Measurements from ENCODE around the gene DUSP15. TPM values are rescaled to one million over a fixed set of nuclear protein-coding genes. Genes with fewer than 3 reads are reported as not detected.

The DUSP15 gene
- total RNA-seq, 1 donor from 2014 or later = 0.80 TPM

DNA sequence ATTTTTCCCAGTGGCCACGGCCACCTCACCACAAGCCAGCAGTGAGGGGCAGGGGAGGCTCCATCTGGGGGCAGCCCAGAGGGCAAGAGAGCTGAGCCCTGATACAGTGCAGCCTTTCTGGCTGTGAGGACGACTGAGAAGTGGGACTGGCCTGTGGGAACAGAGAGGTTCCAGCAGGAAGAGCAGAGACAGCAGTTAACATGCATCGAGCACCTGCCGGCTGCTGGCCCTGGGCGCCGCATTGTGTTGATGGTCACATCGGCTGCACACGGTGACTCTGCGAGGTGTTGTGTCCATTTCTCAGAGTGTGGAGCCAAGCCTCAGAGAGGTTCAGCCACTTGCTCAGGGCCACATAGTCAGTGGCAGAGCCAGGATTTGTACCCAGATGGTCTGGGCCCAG, 34.8 kb downstream of the DUSP15 start:
- no peaks in the 10 kb centered on the region for H3K36me3 ChIP-seq
- H3K27ac ChIP-seq = no peak overlapping the region
- TF ChIP-seq, protein P1, sequence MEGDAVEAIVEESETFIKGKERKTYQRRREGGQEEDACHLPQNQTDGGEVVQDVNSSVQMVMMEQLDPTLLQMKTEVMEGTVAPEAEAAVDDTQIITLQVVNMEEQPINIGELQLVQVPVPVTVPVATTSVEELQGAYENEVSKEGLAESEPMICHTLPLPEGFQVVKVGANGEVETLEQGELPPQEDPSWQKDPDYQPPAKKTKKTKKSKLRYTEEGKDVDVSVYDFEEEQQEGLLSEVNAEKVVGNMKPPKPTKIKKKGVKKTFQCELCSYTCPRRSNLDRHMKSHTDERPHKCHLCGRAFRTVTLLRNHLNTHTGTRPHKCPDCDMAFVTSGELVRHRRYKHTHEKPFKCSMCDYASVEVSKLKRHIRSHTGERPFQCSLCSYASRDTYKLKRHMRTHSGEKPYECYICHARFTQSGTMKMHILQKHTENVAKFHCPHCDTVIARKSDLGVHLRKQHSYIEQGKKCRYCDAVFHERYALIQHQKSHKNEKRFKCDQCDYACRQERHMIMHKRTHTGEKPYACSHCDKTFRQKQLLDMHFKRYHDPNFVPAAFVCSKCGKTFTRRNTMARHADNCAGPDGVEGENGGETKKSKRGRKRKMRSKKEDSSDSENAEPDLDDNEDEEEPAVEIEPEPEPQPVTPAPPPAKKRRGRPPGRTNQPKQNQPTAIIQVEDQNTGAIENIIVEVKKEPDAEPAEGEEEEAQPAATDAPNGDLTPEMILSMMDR (IDR thresholded peaks at IDR 0.05) = no peak
- ATAC-seq (no peak), DNase-seq (no peak)
- H3K27me3 ChIP-seq (ENCODE audit: low read depth) = peaks cover 4% of the 10 kb centered on the region
- H3K4me3 ChIP-seq = no peak overlapping the region
- H3K4me1 ChIP-seq = peaks cover 39% of the 10 kb centered on the region
- intact Hi-C loops (cut with DNase I) = no loop called here
- no peaks in the 10 kb centered on the region for H3K9me3 ChIP-seq

DNA sequence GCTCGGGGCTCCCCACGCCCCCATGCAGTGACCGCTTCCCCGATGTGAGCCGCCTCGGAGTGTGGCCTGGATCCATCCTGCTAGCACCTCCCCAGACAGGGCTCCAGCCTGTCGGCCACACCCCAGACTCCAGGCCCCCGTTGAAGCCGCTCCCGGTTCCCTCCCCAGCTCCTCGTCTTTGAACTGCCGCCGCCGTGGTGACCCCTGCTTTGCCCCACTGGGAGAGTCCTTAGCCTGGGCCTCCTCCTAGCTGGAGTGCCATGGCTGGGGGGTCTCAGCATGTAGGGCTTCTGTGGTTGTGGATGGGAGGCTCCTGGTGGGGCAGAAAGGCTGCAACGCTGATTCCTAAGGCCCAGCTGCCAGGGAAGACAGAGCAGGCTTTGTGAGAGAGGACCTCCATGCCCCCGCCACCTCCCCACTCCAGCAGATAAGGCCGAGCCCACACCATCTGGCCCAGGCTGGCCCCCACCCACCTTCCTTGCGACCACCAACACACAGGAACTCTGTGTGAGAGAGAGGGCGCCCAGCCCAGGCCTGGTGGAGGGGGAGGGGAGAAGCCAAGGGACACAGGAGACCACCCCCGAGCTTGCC, 36.3 kb downstream of the DUSP15 start:
- intact Hi-C loops (cut with DNase I) = no loop called here
- no peak for DNase-seq
- peaks cover 39% of the 10 kb centered on the region for H3K4me1 ChIP-seq
- no peak overlapping the region for H3K27ac ChIP-seq
- TF ChIP-seq, protein P1 (IDR thresholded peaks at IDR 0.05) = no peak
- ATAC-seq = no peak
- H3K9me3 ChIP-seq = no peaks in the 10 kb centered on the region
- H3K27me3 ChIP-seq (ENCODE audit: low read depth) = peaks cover 4% of the 10 kb centered on the region
- no peak overlapping the region for H3K4me3 ChIP-seq
- H3K36me3 ChIP-seq = no peaks in the 10 kb centered on the region

DNA sequence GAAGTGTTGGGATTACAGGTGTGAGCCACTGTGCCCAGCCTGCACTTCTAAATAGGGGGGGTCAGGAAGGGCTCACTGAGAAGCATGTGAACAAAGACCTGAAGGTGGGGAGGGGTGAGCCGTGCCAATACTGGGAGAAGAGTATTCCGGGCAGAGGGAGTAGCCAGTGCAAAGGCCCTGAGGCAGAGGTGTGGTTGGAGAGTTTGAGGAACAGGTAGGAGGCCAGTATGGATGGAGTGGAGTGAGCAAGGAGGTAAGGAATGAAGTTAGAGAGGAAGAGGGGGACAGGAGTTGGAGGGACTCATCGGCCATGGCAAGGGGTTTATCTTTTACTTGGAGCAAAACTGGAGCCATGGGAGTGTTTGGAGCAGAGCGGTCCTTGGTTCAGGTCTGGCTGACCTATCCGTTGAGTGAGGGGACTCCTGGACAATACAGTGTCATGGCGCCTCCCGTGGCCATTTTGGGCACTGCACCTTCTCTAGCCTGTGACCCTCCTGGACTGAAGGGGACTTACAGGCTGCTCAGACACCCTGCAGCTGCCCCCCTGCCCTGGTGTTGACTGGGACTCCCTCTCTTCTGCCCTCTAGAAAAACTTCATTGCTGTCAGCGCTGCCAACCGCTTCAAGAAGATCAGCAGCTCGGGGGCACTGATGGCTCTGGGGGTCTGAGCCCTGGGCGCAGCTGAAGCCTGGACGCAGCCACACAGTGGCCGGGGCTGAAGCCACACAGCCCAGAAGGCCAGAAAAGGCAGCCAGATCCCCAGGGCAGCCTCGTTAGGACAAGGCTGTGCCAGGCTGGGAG, 37.0 kb downstream of the DUSP15 start:
- Histone ChIP-seq H3K36me3 (no peaks in the 10 kb centered on the region), H3K4me1 (peaks cover 37% of the 10 kb centered on the region), H3K27ac (no peak overlapping the region), H3K27me3 (ENCODE audit: low read depth) (peaks cover 4% of the 10 kb centered on the region), H3K4me3 (no peak overlapping the region), H3K9me3 (no peaks in the 10 kb centered on the region)
- intact Hi-C loops (cut with DNase I) = no loop called here
- DNase-seq = peak; percentile 74
- TF ChIP-seq, protein P1 (IDR thresholded peaks at IDR 0.05) = peak; percentile 80
- ATAC-seq = peak; percentile 45 to 49

DNA sequence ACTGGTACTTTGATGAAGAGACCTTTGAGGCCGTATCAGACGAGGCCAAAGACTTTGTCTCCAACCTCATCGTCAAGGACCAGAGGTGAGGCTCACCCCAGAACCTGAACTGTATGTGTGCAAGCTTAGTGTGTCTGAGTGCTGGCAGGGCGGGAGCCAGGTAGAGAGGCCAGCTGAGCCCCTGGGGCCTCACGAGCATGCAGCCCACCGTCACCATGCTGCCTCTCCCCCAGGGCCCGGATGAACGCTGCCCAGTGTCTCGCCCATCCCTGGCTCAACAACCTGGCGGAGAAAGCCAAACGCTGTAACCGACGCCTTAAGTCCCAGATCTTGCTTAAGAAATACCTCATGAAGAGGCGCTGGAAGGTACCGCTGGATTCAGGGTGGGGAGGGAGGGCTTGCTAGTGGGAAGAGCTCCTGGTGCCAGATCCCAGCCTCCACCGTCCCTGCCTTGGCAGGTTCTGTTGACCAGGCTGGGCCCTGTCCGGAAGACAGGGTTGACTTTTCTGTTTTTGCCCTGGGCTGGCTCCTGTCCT, 38.5 kb downstream of the DUSP15 start:
- Histone ChIP-seq H3K4me1 (peaks cover 22% of the 10 kb centered on the region), H3K4me3 (no peak overlapping the region), H3K9me3 (no peaks in the 10 kb centered on the region), H3K27ac (no peak overlapping the region), H3K36me3 (no peaks in the 10 kb centered on the region), H3K27me3 (ENCODE audit: low read depth) (peaks cover 4% of the 10 kb centered on the region)
- intact Hi-C loops (cut with DNase I) = no loop called here
- ATAC-seq (no peak), DNase-seq (no peak)
- TF ChIP-seq, protein P1 (IDR thresholded peaks at IDR 0.05) = no peak

DNA sequence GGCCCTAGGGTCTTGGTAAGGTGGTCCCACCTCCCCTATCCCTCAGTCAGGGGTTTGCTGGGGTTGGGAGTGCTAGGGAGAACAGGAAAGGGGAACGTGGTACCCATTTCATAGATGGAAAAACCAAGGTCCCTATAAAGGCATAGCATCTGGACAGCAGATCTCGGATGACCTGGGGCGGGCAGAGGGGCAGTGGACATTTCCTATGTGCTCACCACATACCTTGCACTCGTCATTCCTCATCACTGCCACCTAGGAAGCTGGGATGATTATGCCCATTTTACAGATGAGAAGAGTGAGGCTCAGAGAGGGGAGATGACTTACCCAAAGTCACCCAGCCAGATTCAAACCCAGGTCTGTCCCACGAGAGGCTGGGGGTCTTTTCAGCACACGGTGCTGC, 39.1 kb downstream of the DUSP15 start:
- peaks cover 16% of the 10 kb centered on the region for H3K4me1 ChIP-seq
- TF ChIP-seq, protein P1 (IDR thresholded peaks at IDR 0.05) = no peak
- H3K27me3 ChIP-seq (ENCODE audit: low read depth) = peaks cover 4% of the 10 kb centered on the region
- ATAC-seq (no peak), DNase-seq (no peak)
- intact Hi-C loops (cut with DNase I) = no loop called here
- no peaks in the 10 kb centered on the region for H3K9me3 ChIP-seq
- H3K36me3 ChIP-seq = no peaks in the 10 kb centered on the region
- H3K4me3 ChIP-seq = no peak overlapping the region
- H3K27ac ChIP-seq = no peak overlapping the region
